ENCODE results near the gene AGPS.
"Not testable (repeated sequence)": the region's sequence is repeated elsewhere in the genome, so short reads cannot be mapped to it uniquely, and the experiment has no call there.

AGPS gene

DNA sequence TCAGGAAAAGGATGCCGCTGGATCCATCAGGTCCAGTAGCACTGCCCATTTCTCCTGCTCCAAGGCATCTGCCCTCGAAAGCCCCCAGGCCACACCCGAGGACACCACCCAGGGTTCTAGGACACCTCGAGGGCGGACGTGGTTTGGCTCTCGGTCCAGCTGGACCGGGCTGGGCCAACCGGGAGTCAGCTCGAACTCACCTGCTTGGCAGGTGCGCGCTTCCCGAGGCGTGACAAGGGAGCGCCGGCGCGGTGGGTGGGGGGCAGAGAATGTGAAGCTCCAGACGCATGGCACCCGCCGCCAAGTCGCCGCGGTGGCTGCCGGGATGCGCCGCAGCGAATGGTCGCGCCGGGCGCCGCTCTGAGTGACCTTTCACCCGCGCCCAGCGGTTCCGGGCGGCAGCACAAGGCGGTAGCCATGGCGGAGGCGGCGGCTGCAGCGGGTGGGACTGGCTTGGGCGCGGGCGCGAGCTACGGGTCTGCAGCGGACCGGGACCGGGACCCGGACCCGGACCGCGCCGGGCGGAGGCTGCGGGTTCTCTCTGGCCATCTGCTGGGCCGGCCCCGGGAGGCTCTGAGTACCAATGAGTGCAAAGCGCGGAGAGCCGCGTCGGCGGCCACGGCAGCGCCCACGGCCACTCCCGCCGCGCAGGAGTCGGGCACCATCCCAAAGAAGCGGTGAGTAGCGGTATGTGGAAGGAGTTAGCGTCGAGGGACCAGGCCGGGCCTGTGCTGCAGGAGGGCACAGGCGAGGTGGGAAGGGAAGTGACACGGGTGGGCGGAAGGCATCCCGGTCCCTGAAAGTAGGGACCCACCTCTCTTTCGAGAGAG is at the start of gene AGPS:
AGPS (plus strand) TSS at position 401 of the 830 bp plus-strand sequence; CDS start at position 418, 17 bp downstream.
- peak; percentile 77 to 86 for DNase-seq

DNA sequence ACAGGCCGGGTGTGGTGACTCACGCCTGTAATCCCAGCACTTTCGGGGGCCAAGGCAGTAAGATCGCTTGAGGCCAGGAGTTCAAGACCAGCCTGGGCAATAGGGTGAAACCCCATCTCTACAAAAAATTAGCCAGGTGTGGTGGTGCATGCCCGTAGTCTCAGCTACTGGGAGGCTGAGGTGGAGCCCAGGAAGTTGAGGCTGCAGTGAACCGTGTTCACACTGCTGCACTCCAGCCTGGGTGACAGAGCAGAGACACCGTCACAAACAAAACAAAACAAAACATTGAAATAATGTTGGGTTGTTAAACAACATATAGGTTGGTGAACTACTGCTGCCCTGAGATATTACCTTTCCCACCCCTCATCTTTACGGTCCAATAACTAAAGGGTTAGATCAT is 48.8 kb upstream of the AGPS start:
- no peak for DNase-seq

DNA sequence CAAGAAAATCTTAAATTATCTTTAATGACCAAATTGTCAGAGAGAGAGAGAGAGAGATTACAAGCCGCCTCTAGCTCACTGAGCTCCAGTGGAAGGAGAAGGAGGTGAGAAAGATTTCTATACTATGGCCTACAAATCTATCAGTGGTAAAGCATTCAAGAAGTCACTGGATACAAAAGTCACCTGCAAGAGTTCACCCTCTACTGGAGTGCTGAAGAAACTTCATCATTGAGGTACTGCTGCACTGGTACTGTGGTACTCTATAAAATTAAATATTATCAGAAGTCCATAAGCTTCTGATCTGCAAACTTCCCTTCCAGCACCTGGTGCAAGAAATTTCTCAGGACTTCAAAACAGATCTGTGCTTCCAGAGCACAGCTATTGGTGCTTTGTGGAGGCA is 48.3 kb upstream of the AGPS start:
- no peak for DNase-seq

DNA sequence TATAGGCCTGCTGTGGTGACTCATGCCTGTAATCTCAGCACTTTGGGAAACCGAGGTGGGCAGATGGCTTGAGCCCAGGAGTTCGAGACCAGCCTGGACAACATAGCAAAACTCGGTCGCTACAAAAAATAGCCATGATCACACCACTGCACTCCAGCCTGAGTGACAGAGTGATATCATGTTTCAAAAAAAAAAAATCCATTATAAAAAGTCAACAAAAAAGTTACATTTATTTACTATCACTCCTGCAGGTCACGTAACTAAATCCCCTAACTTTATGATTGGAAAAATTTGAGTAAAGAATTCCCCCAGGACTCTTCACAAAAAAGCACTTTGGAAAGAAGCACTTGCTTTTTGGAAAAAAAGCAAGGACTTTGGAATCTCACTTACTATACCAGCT is 46.4 kb upstream of the AGPS start:
- no peak for DNase-seq

DNA sequence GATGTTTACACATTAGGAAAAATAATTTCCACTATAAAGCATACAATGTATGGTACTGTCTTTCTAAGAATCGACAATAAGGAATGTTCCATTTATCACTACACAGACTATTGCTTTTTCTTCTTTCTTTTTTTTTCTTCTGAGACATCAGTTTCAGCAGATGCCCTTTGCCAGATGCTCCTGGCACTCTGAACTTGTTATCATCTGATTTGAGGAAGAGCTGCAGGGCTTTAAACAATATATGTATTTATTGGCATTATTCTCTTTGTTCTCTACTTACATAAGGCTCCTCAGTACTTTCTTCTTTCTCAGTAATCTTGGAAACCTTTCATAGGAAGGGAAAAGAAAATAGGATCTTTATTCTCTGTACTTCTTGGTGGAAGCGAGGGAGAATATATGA is 45.0 kb upstream of the AGPS start:
- DNase-seq: no peak

DNA sequence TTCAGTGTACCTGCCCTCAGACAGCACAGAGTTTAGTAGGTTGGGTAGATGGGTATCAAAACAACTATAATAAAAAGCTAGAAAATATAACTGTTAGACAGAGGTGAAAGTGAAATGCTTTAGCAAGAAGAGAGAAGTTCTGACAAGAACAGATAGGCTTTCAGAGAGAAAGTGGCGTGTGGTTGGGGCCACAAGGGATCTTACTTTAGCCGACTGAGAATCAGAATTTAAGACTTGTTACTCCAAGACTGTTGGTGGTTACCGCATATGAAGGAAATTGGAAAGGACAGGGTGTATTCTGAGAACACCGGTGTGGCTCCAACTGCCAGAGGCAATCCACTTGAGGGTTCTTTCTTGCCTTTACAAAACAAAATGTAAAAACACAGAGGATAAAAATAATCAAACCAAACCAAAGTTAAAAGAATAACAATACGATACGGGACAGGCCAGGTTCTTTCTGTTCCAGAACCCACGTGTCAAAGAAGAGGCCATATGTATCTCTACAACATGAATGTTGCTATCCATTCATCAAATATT is 44.4 kb upstream of the AGPS start:
- DNase-seq: no peak

DNA sequence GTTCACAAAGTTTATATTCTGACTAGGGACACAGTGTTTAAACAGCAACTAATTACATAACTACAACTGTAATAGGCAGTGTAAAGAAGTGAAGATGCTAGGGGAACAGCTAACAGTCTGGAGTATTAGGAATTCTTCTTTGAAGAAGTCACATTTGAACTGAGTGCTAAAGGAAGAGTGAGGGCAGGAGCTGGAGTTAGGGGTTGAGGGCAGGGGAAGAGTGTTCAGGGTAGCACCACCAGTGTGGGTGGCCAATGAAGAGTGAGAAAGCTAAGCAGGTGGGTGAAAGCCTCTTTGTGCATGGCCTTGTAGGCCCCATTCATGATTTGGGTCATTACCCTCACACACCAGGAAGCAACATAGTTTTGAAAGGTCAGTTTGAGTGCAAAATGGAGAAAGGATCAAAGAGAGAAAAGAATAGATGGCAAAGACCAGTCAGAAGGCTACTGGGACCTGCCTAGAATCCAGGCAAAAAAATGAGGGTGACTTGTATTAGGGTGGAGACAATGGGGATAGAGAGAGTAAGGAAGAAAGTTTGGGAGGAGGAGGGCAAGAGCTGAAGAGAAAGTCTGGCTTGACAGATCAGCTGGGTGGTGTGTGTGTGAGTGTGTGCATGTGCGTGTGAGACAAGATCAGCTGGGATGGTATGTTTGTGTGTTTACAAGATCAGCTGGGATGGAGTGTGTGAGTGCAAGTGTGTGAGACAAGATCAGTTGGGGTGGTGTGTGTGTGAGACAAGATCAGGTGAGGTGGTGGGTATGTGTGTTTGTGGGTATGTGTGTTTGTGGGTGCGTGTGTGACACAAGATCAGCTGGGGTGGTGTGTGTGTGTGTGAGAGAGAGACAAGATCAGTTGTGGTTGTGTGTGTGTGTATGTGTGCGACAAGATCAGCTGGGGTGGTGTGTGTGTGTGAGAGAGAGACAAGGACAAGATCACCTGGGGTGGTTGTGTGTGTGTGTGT is 43.6 kb upstream of the AGPS start:
- no peak for DNase-seq

DNA sequence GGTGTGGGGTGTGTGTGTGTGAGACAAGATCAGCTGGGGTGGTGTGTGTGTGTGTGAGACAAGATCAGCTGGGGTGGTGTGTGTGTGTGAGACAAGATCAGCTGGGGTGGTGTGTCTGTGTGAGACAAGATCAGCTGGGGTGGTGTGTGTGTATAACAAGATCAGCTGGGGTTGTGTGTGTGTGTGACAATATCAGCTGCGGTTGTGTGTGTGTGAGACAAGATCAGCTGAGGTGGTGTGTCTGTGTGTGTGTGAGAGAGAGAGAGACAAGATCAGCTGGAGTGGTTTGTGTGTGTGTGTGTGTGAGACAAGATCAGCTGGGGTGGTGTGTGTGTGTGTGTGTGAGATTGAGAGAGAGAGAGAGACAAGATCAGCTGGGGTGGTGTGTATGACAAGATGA is 41.9 kb upstream of the AGPS start:
- not testable (repeated sequence) for DNase-seq

DNA sequence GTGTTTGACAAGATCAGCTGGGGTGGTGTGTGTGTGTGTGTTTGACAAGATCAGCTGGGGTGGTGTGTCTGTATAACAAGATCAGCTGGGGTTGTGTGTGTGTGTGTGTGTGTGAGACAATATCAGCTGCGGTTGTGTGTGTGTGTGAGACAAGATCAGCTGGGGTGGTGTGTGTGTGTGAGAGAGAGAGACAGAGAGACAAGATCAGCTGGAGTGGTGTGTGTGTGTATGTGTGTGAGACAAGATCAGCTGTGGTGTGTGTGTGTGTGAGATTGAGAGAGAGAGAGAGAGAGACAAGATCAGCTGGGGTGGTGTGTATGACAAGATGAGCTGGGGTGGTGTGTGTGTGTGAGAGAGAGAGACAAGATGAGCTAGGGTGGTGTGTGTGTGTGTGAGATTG is 41.5 kb upstream of the AGPS start:
- not testable (repeated sequence) for DNase-seq

DNA sequence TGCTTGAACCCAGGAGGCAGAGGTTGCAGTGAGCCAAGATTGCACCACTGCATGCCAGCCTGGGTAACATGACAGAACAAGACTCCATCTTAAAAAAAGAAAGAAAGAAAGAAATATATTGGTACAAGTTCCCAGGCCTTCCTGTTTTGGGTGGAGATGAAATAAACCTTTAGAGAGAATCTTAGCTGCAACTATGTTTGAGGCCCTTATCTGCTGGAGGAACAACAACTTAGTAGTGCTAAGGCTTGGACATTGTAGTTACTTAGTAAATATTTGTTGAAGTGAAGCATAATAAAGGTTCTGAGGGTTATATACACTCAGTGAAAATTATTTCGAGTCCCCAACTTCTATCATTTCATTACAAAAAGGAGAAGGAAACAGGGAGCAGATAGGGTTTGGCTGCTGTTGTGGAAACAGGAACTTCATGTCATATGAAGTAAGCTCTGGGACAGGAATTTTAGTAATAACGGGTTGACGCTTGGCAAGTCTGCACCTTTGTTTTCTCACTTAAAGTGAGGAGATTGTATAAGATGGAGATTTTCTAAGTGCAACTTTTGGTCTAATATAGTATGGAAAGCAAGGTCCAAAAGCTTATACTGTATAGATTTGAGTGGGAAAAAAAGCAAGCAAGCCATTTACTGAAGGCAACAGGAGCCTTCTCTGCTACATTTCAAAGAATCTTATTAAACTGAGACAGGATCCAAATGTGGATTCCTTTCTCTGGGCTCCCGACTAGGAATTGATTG is 40.0 kb upstream of the AGPS start:
- DNase-seq: no peak

DNA sequence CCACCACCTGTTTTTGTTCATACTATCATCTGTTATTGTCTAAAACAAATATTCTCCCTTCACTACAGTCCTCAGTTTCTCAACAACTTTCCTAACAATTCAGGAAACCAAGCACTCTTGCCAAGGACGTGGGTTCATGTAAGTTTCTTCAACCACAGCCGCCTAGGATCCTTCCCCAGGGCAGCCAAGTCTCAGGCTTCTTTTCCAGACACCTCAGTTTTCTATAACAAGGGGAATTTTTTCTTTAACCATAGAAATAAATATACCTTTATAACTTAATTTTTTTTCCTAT is 39.4 kb upstream of the AGPS start:
- no peak for DNase-seq

DNA sequence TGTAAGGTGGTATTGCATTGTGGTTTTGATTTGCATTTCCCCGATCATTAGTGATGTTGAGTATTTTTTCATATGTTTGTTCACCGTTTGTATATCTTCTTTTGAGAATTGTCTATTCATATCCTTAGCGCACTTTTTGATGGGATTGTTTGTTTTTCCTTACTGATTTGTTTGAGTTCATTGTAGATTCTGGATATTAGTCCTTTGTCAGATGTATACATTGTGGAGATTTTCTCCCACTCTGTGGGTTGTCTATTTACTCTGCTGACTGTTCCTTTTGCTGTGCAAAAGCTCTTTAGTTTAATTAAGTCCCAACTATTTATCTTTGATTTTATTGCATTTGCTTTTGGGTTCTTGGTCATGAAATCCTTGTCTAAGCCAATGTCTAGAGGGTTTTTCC is 38.0 kb upstream of the AGPS start:
- DNase-seq: not testable (repeated sequence)

DNA sequence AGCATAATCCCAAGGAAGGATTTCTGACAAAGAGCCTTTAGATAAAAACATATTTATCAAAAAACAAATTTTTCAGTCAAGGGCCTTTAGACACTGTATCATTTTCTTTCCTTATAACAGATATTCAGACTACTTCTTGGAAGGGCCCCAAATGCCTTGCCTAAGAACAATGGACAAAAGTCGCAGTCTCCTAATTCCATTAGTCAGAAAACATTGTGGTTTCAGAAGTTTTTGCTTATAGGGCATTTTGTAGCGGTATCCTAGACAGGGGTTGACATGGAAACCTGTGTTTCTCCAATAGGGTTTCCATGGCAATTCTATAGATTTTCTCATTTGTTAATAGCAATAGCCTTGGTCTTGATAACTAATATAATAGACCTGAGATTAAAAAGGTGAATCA is 36.7 kb upstream of the AGPS start:
- no peak for DNase-seq

DNA sequence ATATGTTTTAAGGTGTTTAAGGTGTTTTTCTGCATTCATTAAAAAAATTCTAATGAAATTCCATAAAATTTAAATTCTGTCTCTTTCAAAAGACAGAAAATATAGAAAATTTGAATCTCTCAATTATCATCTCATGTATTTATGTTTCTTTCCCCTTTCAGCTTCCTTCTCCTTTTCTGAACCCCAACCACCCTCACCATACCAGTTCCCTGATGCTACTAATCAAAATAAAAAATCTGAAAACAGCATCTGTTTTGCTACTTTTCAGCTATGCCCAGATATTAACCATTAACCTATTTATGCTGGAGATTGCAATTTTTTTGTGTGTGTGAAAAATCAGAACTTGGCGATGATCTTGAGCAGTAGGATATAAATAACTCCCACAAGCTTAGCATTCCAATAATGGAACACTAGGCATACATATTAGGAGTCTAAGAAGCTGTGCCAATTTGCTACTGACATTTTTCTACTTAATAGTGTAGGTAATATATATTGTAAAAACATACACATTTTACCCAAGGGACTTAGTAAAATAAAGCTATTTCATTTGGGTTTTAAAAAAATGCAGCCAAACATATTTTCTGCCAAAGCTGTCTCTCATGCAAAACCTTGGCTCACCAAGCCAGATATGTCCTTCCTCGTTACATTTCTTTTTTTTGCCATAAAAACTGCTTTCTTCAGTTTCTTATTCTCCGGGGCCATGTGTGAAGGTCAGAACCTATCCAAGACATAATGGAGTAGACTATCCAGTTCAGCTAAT is 32.6 kb upstream of the AGPS start:
- no peak for DNase-seq

DNA sequence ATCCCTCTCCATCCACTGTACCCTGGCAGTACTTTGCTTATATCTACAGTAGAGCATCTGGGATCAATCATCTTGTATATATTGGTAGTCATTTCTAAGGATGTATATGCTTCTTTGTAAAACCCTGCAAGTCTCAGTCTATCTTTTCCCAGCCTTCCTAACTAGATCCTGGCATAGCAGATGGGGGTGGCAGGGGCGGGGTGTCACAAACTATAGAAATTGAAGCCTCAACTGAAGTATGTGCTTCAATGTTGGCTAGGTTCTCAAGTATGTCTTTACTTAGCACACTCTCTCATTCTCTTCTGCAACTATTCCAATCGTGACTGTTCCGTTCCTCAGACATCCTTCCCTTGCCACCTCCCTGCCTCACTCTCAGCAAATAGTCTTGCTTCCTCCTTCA is 30.1 kb upstream of the AGPS start:
- DNase-seq: no peak

DNA sequence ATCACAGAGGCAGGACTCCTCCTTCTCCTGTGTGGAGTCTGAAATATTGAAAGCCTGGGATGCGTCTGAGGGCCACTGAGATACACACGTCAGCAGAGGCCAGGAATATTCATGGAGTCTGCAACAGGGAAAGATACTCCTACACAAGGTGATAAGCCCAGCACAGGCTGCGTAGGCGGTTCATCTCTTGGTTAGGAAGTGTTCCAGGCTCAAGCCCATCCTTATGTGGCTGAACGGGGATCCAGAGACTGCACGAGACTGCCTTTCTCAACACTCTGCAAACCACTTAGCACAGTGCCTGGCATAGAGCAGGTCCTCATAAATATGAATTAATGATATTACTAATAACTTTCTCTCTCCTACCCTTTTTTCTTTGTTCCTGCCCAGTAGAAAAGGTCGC is 29.2 kb upstream of the AGPS start:
- no peak for DNase-seq

DNA sequence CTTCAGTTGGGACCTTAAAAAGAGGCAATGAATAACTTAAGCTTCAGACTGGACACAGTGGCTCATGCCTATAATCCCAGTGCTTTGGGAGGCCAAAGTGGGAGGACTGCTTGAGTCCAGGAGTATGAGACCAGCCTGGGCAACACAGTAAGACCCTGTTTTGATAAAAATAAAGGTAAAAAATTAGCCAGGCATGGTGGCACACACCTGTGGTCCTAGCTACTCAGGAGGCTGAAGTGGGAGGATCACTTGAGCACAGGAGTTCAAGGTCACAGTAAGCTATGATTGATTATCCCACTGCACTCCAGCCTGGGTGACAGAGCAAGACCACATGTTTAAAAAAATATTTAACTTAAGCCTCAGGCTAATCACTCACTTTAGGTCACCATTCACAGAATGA is 26.8 kb upstream of the AGPS start:
- DNase-seq: not testable (repeated sequence)

DNA sequence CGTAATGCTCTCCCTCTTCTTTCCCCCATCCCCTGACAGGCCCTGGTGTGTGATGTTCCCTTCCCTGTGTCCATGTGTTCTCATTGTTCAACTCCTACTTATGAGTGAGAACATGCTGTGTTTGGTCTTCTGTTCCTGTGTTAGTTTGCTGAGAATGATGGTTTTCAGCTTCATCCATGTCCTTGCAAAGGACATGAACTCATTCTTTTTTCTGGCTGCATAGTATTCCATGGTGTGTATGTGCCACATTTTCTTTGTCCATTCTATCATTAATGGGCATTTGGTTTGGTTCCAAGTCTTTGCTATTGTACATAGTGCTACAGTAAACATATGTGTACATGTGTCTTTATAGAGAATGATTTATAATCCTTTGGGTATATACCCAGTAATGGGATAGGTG is 24.6 kb upstream of the AGPS start:
- not testable (repeated sequence) for DNase-seq

DNA sequence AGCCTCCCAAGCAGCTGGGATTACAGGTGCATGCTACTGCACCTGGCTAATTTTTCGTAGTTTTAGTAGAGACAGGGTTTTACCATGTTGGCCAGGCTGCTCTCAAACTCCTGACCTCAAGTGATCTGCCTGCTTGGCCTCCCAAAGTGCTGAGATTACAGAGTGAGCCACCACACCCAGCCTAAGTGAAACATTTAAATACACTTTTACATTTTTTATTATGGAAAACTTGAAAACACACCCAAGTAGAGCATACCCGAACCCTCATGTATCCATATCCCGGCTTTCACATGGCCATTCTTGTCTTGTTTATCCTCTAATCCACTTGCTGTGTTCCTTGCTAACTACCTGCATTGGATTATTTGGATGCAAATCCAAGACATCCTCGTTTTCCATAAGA is 13.2 kb upstream of the AGPS start:
- no peak for DNase-seq

DNA sequence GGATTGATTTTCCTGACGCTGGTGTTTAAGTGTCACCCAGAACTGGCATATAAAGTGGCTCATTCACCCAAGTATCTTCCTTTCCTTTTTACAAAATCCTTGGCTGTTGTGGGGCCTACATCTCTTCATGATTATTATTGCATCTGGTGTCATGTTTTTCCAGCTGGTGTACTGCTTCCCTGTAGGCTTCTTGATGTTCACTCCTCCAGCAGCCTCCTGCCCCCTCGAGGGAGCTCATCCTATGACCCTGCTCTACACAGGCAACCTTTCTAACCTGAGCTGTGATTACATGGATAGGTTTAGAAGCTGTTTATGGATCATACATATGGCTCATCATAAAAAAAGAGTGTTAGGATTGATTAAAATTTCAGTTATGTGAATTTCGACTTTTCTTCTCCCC is 12.4 kb upstream of the AGPS start:
- DNase-seq: no peak

DNA sequence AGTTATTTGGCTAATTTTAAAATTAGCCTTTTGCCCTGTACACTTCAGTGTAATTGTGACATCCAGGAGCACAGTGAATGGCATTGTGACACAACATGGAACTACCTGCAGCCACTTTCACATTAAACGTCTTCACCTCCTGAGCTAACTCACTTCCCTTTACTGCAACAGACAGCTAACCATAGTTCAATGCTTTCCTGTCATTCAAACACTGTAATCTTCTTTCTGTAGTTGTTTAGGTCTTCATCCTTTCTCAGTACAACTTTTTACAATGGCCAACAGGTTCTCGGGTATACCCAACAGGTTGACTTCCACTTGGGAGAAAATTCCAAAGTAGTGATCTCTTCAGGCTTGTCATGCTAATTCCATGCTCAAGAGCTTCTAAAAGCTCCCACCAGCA is 8.6 kb upstream of the AGPS start:
- DNase-seq: no peak

DNA sequence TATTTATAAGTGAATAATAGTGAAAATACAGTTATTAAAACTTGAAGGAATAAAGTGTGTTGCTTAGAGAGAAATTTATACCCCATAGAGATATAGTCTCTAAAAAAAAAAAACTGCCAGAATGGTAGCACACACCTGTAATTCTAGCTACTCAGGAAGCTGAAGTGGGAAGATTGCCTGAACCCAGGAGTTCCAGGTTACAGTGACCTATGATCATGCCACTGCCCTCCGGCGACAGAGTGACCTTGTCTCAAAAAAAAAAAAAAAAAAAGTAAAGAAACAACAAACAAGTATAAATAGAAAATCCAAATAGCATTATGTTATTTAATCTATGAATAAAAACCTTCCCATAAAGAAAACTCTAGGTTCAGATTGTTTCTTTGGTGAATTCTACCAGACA is 7.4 kb upstream of the AGPS start:
- no peak for DNase-seq
